HG02571 (cell line): Measurements from ENCODE around the gene WNT5B.
A peak's percentile ranks its signal among the peaks of the same experiment; 100 is the strongest.

ENCODE experiments used
- ATAC-seq: cut with Tn5 transposase; IDR thresholded peaks from one replicate; pipeline ENCODE4 v1.9.1; 2021; ENCODE audit warnings: mild to moderate bottlenecking, moderate library complexity; ENCODE audit not compliant: unreplicated experiment

Gene WNT5B

GRCh38 chr12:1647285-1647669, 18.2 kb downstream of the WNT5B start:
- ATAC-seq: no peak

DNA sequence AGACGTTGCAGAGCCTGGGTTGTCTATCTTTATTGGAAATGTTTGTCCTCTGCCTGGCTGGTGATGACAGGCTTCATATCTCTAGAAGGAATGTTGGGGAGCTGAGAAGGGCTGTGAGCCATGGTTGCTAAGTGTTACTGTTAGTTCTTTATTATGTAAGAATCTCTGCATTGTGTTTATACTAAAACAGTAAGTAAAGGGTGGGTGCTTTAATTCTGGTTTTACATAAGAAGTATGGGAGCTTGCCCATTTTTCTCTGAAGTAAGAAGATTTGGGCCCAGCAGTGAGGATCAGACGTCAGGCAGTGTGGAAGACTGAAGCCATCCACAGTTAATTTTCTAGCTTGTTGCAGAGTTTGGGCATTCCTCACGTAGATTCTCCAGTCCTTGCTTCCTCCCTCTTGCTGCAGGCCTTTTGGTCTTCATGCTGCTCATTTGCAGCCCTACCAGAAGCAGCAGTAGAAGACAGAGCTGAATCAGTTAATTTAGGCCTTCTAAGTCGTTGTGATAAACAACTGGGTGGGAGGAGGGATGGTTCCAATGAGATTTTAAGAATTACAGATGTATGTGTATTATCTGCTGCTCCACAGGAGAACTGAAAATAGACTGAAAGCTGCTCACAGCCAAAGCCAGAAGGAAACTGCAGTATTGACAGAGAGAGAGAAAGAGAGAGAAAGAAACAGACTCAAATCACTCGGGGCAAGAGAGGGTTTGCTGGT, 21.4 kb downstream of the WNT5B start:
- no peak for ATAC-seq

DNA sequence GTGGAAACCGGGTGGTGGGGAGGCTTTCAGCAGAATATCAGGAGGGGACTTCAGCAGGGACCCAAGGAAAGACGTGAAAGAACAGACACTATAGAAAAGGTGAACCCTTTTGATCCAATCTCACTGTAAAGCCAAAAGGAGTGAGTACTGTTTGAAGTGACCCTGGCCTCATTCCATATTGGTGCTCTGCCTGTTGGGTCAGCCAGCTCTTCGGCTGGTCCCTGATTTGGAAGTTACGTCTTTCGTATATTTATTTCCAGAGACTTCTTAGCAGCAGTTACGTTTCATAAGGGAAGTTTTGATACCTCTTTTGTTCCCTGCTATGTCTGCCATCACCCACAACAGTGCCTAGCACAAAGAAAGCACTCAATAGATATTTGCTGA, 21.9 kb downstream of the WNT5B start:
- ATAC-seq: no peak

DNA sequence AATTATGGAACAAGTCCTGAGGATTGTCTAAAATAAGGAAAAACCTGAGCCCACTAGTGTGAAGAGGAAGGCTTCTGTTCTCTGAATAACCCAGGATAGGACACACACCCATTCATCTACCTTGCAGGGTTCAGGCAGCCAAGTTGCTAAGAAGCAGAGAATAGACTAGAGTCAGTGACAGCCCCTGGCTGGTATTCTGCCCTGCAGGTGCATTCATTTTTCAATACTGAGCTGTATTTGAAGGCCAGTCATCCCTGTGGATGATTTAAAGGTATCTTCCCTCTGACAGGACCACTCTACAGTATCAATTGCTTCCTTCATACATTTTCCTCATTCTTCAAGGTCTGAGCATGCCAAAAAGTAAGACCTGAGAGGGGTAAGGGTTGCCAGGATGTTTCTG, 22.9 kb downstream of the WNT5B start:
- ATAC-seq: no peak

DNA sequence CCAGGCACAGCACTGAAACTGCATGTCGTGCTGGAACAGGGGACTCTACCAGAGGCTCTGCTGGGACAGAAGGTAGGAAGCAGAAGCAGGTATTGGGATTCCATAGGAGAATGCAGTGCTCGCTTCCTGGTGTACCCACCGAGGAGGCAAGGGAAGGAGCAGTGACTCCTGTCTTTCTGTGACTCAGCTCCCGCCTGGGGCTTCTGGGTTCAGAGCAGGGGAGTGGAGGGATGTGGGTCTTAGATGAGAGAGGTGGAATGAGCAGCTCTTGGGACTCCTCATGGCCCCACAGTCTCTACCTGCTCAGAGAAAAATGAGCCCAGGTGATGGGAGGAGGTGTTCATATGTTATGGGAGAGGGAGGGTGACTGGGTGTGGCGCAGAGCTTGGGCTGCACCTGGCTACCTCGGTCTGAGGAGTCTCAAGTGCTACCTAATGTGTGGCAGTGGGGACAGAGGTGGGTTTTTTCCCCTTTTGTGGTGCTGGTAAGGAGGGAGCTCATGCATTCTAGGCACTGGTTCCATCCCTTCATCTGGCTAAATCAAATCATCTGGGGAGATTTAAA, 26.3 kb downstream of the WNT5B start:
- ATAC-seq: no peak

DNA sequence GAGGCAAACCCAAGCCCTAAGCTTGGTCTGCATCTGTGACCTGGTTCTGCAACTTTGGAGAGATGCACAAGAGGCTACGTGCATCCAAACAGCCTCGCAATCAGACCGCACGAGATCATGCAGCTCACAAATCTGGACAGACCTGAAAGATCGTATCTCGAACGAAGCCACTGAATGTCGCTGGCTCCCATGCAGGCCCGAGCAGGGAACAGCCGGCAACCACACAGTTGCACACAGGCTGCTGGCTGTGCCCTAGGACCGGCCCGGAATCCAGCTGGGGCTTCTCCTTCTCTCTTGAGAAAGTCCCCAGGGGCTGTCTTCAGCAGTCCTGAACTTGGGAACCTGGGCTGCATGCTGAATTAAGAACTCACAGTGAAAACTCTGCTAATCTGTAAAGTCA, 27.9 kb downstream of the WNT5B start:
- no peak for ATAC-seq

GRCh38 chr12:1657688-1658087, 28.7 kb downstream of the WNT5B start:
- no peak for ATAC-seq

GRCh38 chr12:1660304-1661187, 31.5 kb downstream of the WNT5B start:
- ATAC-seq: no peak

DNA sequence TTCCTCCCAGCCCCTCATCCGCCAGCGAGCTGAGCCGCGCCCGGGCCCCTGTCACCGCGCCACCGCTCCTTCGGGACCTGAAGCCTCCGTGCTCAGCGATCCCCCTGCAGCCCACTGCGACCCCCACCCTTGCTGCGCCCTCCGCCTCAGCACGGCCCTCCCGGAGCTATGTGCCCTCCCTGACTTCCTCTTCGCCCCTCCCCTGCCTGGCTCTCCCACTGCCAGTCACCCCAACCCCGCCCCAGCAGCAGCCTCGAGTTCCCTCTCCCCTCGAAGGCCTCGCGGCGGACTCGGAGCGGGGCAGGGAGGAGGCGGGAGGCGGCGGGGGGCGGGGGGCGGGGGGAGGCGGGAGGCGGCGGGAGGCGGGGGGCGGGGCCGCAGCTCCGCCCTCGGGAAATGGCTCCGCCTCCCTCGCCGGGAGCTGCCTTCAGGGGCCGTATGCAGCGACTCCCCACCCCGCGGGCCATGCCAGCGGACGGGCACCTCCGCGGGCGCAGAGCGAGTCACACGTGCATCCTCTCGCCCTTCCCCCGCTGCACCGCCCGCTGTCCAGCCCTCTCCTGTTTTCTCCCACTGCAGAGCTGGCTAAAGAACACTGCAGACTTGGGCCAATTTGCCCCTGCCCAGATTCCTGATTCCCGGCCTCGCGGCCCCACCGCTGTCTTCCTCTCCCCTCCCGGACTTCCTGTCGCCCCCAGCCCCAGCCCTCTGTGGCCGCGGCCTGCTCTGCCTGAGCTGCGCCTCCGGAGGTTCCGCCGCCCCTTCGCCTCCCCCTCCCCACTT, 32.7 kb downstream of the WNT5B start:
- peak; percentile 73 for ATAC-seq

DNA sequence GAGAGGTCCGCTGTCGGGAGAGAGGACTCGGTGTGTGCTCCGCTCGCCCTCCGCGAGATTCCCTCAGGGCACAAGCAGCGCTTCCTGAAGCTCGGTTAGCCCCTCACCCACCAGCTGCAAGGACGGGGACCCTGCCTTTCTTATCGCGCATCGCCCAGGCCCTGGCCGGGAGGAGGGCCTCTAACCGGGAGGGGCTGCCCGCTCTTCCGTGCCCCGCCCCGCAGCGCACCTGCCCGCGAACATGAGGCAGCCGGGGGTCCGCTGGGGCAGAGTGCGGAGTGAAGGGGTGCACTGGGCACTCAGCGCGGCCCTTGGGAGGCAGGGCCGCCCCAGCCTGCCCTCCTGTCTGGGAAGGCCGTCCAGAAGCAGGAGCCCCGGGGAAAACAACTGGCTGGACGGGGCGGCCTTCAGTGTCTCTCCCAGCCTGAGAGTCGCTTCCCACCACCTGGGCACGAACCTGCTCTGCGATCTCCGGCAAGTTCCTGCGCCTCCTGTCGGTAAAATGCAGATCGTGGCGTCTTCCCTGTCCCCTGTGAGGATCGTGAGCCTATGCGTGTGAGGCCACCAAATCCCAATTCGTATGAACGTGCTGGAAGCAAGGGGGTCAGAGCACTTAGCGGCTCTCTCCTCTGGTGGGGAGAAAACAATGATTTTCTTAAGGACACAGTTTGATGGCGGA, 33.9 kb downstream of the WNT5B start:
- ATAC-seq: no peak

DNA sequence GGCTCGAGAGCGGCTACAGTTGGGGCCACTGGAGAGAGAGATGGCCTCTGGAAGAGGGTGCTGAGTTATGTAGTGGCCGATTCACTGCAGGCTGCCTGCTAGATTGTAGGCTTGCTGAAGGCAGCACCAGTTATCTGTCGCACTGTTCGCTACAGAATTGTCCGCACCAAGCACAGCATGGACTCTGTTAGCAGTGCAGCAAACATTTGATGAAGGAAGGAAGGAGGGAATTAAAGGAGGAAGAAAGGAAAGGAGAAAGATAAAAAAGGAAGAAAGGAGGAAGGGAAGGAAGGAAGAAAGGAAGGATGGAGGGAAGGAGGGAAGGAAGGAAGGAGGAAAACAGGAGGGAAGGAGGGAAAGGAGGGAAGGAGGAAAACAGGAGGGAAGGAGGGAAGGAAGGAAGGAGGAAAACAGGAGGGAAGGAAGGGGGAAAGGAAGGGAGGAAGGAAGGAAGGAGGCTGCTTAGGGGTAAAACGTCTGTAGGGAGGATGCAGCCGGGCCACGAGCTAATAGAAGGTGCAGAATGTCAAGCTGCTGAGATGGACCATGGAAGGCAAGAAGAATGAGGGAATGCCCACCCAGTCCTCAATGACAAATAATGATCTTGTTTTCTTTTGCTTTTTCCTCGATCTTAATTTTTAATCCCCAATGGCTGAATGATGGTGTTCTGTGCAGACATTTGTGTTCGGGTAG, 34.6 kb downstream of the WNT5B start:
- no peak for ATAC-seq

GRCh38 chr12:1665366-1665765, 36.3 kb downstream of the WNT5B start:
- ATAC-seq: no peak

GRCh38 chr12:1666215-1666614, 37.2 kb downstream of the WNT5B start:
- no peak for ATAC-seq

GRCh38 chr12:1666685-1667162, 37.7 kb downstream of the WNT5B start:
- no peak for ATAC-seq

DNA sequence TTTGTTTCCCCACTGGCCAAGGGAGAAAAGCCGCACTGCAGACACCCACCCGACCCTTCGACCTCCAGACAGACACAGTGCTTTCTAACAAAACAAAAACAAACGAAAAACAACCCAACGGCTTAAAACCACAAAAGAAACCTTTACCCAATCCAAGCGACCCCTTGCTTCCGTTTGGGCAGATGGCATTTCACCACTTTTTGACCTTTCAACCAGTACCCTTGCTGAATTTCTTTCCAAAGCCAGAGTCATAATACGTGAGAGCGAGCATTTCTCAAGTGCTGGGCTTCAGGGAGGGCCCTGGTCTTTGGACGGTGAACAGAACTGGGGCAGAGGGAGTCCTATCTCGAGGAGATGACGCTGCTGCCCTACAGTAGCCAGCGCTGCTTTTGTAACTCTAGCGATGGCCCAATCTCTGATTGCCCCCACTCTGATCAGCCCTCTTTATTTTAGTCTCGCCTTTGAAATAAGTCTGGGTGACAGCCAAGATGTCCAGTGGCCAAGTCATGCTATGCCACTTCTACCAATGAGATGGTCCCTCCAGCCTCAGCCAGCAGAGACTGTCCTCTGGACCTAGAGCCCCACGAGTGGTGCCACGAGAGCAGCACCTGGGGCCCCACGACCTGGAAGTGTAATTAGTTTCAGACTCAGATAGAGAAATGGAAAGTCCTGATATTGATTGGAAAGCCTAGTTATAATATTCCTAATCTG, 40.0 kb downstream of the WNT5B start:
- no peak for ATAC-seq

DNA sequence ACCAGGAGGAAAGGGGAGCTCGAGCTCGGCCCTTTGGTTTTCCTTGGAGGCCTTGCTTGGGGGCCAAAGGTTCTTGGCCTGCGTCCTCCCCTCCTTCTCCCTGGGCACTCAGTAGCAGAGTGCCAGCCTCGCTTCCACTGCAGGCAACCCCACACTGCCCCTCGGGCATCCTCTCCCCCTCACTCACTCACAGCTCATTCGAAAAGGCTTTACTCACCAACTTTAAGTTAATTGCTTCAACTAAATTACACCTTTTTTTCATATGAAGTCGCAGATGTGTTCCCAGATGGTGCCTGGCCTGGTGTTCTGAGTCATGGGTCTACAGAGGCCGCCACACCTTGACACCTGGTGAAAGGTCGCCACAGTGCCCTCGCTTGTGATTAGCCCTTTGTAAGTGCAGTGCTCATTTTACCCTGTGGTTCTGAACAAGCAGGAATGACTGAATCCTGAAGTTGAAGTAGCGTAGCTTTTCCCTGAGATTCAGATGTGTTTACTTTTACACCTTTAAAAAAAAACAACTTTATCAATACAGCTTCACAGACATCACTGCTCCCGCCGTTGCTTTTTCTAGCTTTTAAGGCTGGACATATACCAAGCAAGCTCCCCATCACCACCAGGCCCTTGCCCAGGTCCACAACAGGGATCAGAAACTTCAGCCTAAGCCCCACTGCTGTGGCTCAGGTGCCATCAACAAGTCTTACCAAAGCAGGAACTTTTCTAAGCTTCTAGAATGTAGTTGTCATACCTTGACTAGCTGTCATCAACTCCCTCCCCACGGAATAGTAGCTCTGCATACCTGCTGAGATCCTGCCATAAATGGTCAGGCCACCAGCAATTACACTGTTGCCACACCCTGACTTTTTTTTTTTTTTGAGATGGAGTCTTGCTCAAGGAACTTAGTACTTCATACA, 41.6 kb downstream of the WNT5B start:
- ATAC-seq: no peak

- no peak for ATAC-seq
These were observed 47.0 kb downstream of the WNT5B start for GRCh38 chr12:1676043-1676442.

- no peak for ATAC-seq
These were observed 51.9 kb downstream of the WNT5B start for GRCh38 chr12:1680804-1681492.
